Gastroesophageal sphincter (tissue), 3 donors: ENCODE measurements around the gene FLOT1.

Source experiments
- EP300 ChIP-seq: sonication (generic); formaldehyde crosslinking; IDR thresholded peaks from one replicate; pipeline ENCODE4 v1.6.1; 2017; ENCODE audit warnings: antibody characterized with exemption, mild to moderate bottlenecking
- POLR2A ChIP-seq, 2 donors: fragments of 450-650 bp; IDR thresholded peaks; one replicate each; pipeline ENCODE4 v1.6.1; 2017; ENCODE audit warnings: antibody characterized with exemption in 2 of 2, mild to moderate bottlenecking in 2 of 2, moderate library complexity in 1 of 2
- POLR2AphosphoS5 ChIP-seq: sonication (generic); formaldehyde crosslinking; IDR thresholded peaks from one replicate; pipeline ENCODE4 v1.6.1; 2017; ENCODE audit warnings: antibody characterized with exemption
- TF ChIP-seq, protein P1 (sequence below), 4 experiments: fragments of 200-600 bp in 2 of 4; fragments of 450-650 bp in 2 of 4; sonication (generic) in 1 of 4; IDR thresholded peaks; one replicate each; pipeline ENCODE4 v1.5.1; 2017 to 2019; ENCODE audit warnings: antibody characterized with exemption in 4 of 4, mild to moderate bottlenecking in 2 of 4, moderate library complexity in 2 of 4

- TF ChIP-seq, protein P1, sequence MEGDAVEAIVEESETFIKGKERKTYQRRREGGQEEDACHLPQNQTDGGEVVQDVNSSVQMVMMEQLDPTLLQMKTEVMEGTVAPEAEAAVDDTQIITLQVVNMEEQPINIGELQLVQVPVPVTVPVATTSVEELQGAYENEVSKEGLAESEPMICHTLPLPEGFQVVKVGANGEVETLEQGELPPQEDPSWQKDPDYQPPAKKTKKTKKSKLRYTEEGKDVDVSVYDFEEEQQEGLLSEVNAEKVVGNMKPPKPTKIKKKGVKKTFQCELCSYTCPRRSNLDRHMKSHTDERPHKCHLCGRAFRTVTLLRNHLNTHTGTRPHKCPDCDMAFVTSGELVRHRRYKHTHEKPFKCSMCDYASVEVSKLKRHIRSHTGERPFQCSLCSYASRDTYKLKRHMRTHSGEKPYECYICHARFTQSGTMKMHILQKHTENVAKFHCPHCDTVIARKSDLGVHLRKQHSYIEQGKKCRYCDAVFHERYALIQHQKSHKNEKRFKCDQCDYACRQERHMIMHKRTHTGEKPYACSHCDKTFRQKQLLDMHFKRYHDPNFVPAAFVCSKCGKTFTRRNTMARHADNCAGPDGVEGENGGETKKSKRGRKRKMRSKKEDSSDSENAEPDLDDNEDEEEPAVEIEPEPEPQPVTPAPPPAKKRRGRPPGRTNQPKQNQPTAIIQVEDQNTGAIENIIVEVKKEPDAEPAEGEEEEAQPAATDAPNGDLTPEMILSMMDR (IDR thresholded peaks at IDR 0.05): no peak
- TF ChIP-seq POLR2A (IDR thresholded peaks at IDR 0.05) (no peak), POLR2AphosphoS5 (no peak), EP300 (no peak)
Observed at GRCh38 chr6:30757261-30757904, 14.9 kb upstream of the FLOT1 start.
